Astrocyte (in vitro differentiated cells and primary cell): ENCODE measurements around the gene ZNF74.

ENCODE experiments used
- CTCF ChIP-seq: IDR thresholded peaks from 2 replicates; pipeline ENCODE4 v1.5.1; 2011; ENCODE audit warnings: low read depth, mild to moderate bottlenecking, inconsistent platforms, low read length, moderate library complexity; ENCODE audit not compliant: insufficient read depth
- EZH2 ChIP-seq: IDR thresholded peaks from 2 replicates; pipeline ENCODE4 v1.6.1; 2012; ENCODE audit warnings: mild to moderate bottlenecking, low read length, inconsistent platforms; ENCODE audit not compliant: insufficient read depth

GRCh38 chr22:20423008-20423905 is 29.3 kb downstream of the ZNF74 start:
- TF ChIP-seq EZH2 (no peak), CTCF (no peak)
